ENCODE measurements around the gene ACAA2.

DNA sequence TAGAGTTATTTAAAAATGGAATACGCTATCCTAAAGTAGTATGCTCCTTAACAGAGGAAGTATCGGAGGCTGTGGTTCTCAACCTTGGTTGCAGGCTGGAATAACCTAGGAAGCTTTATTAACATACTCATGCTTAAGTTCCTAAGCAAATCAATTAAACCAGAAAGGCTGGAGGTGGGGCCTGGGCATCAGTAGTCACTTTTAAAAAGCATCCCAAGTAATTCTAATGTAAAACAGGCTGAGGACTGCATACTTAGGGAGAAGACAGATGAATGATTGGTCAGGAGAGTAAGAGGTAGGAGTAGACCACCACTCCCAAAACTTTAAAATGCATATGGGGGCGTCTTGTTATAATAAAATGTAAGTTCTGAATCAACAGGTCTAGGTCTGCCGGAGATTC is 15.3 kb downstream of the ACAA2 start:
- TF ChIP-seq, protein P1, sequence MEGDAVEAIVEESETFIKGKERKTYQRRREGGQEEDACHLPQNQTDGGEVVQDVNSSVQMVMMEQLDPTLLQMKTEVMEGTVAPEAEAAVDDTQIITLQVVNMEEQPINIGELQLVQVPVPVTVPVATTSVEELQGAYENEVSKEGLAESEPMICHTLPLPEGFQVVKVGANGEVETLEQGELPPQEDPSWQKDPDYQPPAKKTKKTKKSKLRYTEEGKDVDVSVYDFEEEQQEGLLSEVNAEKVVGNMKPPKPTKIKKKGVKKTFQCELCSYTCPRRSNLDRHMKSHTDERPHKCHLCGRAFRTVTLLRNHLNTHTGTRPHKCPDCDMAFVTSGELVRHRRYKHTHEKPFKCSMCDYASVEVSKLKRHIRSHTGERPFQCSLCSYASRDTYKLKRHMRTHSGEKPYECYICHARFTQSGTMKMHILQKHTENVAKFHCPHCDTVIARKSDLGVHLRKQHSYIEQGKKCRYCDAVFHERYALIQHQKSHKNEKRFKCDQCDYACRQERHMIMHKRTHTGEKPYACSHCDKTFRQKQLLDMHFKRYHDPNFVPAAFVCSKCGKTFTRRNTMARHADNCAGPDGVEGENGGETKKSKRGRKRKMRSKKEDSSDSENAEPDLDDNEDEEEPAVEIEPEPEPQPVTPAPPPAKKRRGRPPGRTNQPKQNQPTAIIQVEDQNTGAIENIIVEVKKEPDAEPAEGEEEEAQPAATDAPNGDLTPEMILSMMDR (IDR thresholded peaks at IDR 0.05; ENCODE audit: low read depth, low read length, poor library complexity, severe bottlenecking) = no peak
- TF ChIP-seq EZH2phosphoT487 (IDR thresholded peaks at IDR 0.05; ENCODE audit: borderline replicate concordance, low read length) = no peak
